Gastrocnemius medialis (tissue), 4 donors: ENCODE data around the gene GTF2H1. TPM values are rescaled to one million over a fixed set of nuclear protein-coding genes. Genes with fewer than 3 reads are reported as not detected.
A peak's percentile ranks its signal among the peaks of the same experiment; 100 is the strongest.
"Not testable (repeated sequence)": the region's sequence is repeated elsewhere in the genome, so short reads cannot be mapped to it uniquely, and the experiment has no call there.

ENCODE experiments used
- ATAC-seq, 2 donors: fragments of 150-250 bp; one replicate each; pipeline ENCODE4 v1.9.1; 2016
- DNase-seq, 2 donors: peaks; one replicate each; pipeline ENCODE4 v3.0.0-alpha.2; 2019
- H3K27ac ChIP-seq, 4 donors: fragments of 200-600 bp; sonication (generic); 1 replicate in 1 of 4; 2 replicates in 3 of 4; pipeline ENCODE4 v1.5.1; 2016 to 2018; ENCODE audit warnings: mild to moderate bottlenecking in 2 of 4, moderate library complexity in 1 of 4
- H3K27me3 ChIP-seq, 3 donors: fragments of 200-600 bp; sonication (generic) in 2 of 3; 1 replicate in 1 of 3; 2 replicates in 2 of 3; pipeline versions ENCODE4 v1.5.1 to v1.6.0; 2016 to 2019; ENCODE audit warnings: mild to moderate bottlenecking in 1 of 3, moderate library complexity in 1 of 3
- H3K36me3 ChIP-seq, 2 donors: fragments of 200-600 bp; sonication (generic) in 1 of 2; one replicate each; pipeline ENCODE4 v1.5.1; 2017 to 2018
- H3K4me1 ChIP-seq, 2 donors: fragments of 200-600 bp; sonication (generic) in 1 of 2; one replicate each; pipeline ENCODE4 v1.5.1; 2016 to 2017; ENCODE audit warnings: mild to moderate bottlenecking in 2 of 2
- H3K4me3 ChIP-seq, 4 donors: fragments of 200-600 bp; sonication (generic) in 3 of 4; 1 replicate in 1 of 4; 2 replicates in 3 of 4; pipeline ENCODE4 v1.5.1; 2016 to 2019; ENCODE audit warnings: mild to moderate bottlenecking in 2 of 4
- H3K9me3 ChIP-seq, 3 donors: fragments of 200-600 bp; sonication (generic) in 2 of 3; 1 replicate in 1 of 3; 2 replicates in 2 of 3; pipeline ENCODE4 v1.5.1; 2016 to 2019
- POLR2A ChIP-seq, 2 donors: fragments of 450-650 bp; IDR thresholded peaks; one replicate each; pipeline ENCODE4 v1.6.1; 2017; ENCODE audit warnings: antibody characterized with exemption in 2 of 2, mild to moderate bottlenecking in 2 of 2, moderate library complexity in 2 of 2
- in situ Hi-C, 4 donors: fragments of 200-750 bp; cut with MboI; loops; one replicate each; pipeline versions ENCODE4 v1.15.0 to v1.8.0; 2017; ENCODE audit warnings: low sequenced_read_pairs in 4 of 4
- intact Hi-C: fragments of 100-400 bp; cut with DNase I; formaldehyde crosslinking; loops from one replicate; pipeline ENCODE4 v1.15.1; 2023; ENCODE audit warnings: low total_unique reads
- total RNA-seq, 4 donors: library from RNA; depleted of rRNA; stranded (reverse); fragments of >200 nt; gene quantifications; one replicate each; pipeline versions ENCODE4 v1.1.0 to v1.2.3, GENCODE V29; 2016
- TF ChIP-seq, protein P1 (sequence below), 5 experiments: fragments of 450-650 bp in 3 of 5; fragments of 200-600 bp in 2 of 5; sonication (generic) in 2 of 5; IDR thresholded peaks in 4 of 5; conservative IDR thresholded peaks in 1 of 5; 1 replicate in 4 of 5; 2 replicates in 1 of 5; pipeline ENCODE4 v1.5.1; 2016 to 2019; ENCODE audit warnings: antibody characterized with exemption in 5 of 5, mild to moderate bottlenecking in 3 of 5, moderate library complexity in 3 of 5

GTF2H1 gene
- total RNA-seq, 4 donors from 2014 or later = 30.9 to 45.6 (median 33.2) TPM

- ATAC-seq = peak; percentile 57 to 66
- intact Hi-C loops (loop anchor here (1.0 to 10.0 kb wide), 6 partner anchors 132 to 1990 kb away; partner anchors contain the start of genes NAV2, PRMT3, SERGEF and SPTY2D1), in situ Hi-C loops (loop anchor here in 3 of 4 donors (5.0 to 10.0 kb wide), 3 partner anchors 70 to 78 kb away; partner anchors contain the start of genes GTF2H1 (in 2 of the 3) and HPS5 (in 2 of the 3))
- TF ChIP-seq, protein P1, sequence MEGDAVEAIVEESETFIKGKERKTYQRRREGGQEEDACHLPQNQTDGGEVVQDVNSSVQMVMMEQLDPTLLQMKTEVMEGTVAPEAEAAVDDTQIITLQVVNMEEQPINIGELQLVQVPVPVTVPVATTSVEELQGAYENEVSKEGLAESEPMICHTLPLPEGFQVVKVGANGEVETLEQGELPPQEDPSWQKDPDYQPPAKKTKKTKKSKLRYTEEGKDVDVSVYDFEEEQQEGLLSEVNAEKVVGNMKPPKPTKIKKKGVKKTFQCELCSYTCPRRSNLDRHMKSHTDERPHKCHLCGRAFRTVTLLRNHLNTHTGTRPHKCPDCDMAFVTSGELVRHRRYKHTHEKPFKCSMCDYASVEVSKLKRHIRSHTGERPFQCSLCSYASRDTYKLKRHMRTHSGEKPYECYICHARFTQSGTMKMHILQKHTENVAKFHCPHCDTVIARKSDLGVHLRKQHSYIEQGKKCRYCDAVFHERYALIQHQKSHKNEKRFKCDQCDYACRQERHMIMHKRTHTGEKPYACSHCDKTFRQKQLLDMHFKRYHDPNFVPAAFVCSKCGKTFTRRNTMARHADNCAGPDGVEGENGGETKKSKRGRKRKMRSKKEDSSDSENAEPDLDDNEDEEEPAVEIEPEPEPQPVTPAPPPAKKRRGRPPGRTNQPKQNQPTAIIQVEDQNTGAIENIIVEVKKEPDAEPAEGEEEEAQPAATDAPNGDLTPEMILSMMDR (IDR thresholded peaks at IDR 0.05 in 4 of 5, conservative IDR thresholded peaks at IDR 0.05 in 1 of 5) = no peak
- TF ChIP-seq POLR2A (IDR thresholded peaks at IDR 0.05) = no peak
- H3K27me3 ChIP-seq = no peaks in the 10 kb centered on the region
- DNase-seq = peak; percentile 46 to 87
- H3K4me1 ChIP-seq = peaks cover 15 to 23% of the 10 kb centered on the region in 2 donors
- H3K27ac ChIP-seq = peak overlapping the region; percentile 85 to 94 (median 93)
- H3K9me3 ChIP-seq = no peaks in the 10 kb centered on the region
- peaks cover 0 to 36% of the 10 kb centered on the region in 2 donors for H3K36me3 ChIP-seq
- peak overlapping the region; percentile 67 to 86 (median 74) for H3K4me3 ChIP-seq
Measured at GRCh38 chr11:18394928-18395734, 72.8 kb downstream of the GTF2H1 start.

DNA sequence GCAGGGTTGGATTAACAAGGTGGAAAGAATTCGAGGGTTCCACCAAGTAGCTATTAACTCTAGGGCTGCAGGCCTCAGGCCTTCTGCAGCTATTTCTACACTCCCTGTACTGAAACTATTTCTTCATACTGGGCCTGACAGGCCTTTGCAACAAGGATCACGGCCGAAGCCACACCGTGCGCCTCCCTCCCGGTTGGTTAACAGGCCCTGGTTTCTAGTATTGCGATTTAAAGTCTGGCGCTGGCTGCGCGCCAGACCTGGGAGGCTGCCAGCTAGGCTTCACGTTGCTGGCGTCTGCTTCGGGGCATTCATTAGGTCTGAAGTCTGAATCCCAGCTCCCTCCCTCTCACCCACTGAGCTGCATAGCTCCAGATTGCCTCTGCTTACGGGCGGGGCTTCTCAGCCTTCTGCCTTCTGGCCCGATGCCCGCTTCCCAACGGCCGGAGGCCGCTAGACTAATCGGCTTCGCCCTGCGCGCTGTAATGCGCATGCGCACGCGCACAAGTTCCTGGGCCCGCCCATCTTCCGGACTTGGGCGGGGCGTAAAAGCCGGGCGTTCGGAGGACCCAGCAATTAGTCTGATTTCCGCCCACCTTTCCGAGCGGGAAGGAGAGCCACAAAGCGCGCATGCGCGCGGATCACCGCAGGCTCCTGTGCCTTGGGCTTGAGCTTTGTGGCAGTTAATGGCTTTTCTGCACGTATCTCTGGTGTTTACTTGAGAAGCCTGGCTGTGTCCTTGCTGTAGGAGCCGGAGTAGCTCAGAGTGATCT, 73.6 kb downstream of the GTF2H1 start:
- in situ Hi-C loops = loop anchor here in 3 of 4 donors (5.0 to 10.0 kb wide), 3 partner anchors 71 to 79 kb away; partner anchors contain the start of genes GTF2H1 (in 2 of the 3) and HPS5 (in 2 of the 3)
- peak overlapping the region; percentile 67 to 86 (median 74) for H3K4me3 ChIP-seq
- peak; percentile 94 to 97 for DNase-seq
- peak; percentile 65 to 73 for TF ChIP-seq POLR2A (IDR thresholded peaks at IDR 0.05)
- TF ChIP-seq, protein P1 (IDR thresholded peaks at IDR 0.05 in 4 of 5, conservative IDR thresholded peaks at IDR 0.05 in 1 of 5) = no peak
- H3K4me1 ChIP-seq = peaks cover 15 to 23% of the 10 kb centered on the region in 2 donors
- H3K27me3 ChIP-seq = no peaks in the 10 kb centered on the region
- H3K36me3 ChIP-seq = peaks cover 0 to 43% of the 10 kb centered on the region in 2 donors
- H3K27ac ChIP-seq = peak overlapping the region; percentile 85 to 94 (median 93)
- H3K9me3 ChIP-seq = no peaks in the 10 kb centered on the region
- intact Hi-C loops = loop anchor here (1.0 to 10.0 kb wide), 7 partner anchors 13 to 1989 kb away; partner anchors contain the start of genes GTF2H1, HPS5, NAV2 and PRMT3
- ATAC-seq = peak; percentile 70 to 83

DNA sequence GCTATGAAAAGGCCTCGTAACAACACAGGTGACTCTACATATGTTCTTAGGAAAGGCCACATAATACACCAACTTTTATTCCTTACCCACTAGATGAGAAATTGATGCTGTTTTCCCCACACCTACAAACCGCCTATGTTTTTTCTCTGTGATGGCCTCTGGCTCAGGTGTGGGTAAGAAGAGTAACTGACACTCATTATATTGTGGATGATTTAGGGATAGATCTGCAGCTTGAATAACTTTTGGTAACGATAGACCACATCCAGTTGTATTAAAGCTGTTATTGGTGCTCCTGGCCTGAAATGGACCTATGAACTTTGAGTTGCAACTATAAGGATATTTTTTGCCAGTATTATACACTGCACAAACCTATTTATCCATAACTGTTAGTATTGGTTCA, 75.6 kb downstream of the GTF2H1 start:
- Histone ChIP-seq H3K9me3 (no peaks in the 10 kb centered on the region), H3K27ac (no peak overlapping the region), H3K4me1 (peaks cover 15 to 23% of the 10 kb centered on the region in 2 donors), H3K4me3 (no peak overlapping the region), H3K36me3 (peaks cover 0 to 63% of the 10 kb centered on the region in 2 donors), H3K27me3 (no peaks in the 10 kb centered on the region)
- intact Hi-C loops (loop anchor here (2.0 to 10.0 kb wide), 5 partner anchors 15 to 1987 kb away; partner anchors contain the start of genes NAV2, PRMT3, SERGEF and UEVLD), in situ Hi-C loops (loop anchor here in 3 of 4 donors (5.0 to 10.0 kb wide), 3 partner anchors 73 to 81 kb away; partner anchors contain the start of genes GTF2H1 (in 2 of the 3) and HPS5 (in 2 of the 3))
- ATAC-seq (no peak), DNase-seq (no peak)
- TF ChIP-seq, protein P1 (IDR thresholded peaks at IDR 0.05 in 4 of 5, conservative IDR thresholded peaks at IDR 0.05 in 1 of 5) = no peak
- TF ChIP-seq POLR2A (IDR thresholded peaks at IDR 0.05) = no peak

GRCh38 chr11:18401077-18401476, 78.7 kb downstream of the GTF2H1 start:
- DNase-seq, ATAC-seq, intact Hi-C loops, in situ Hi-C loops, H3K27ac ChIP-seq, H3K27me3 ChIP-seq, H3K4me3 ChIP-seq, H3K9me3 ChIP-seq: not testable (repeated sequence)
- Histone ChIP-seq H3K4me1 (peaks cover 8 to 17% of the 10 kb centered on the region in 2 donors), H3K36me3 (peaks cover 7 to 94% of the 10 kb centered on the region in 2 donors)
